Peyer's patch (tissue), 4 donors: ENCODE data around the gene DHRS4L2.
"Not testable (repeated sequence)": the region's sequence is repeated elsewhere in the genome, so short reads cannot be mapped to it uniquely, and the experiment has no call there.

Source experiments
- CTCF ChIP-seq, 6 experiments: fragments of 450-650 bp in 4 of 6; fragments of 200-600 bp in 2 of 6; sonication (generic) in 1 of 6; IDR thresholded peaks; one replicate each; pipeline ENCODE4 v1.5.1; 2017 to 2019; ENCODE audit warnings: antibody characterized with exemption in 6 of 6, mild to moderate bottlenecking in 3 of 6, moderate library complexity in 1 of 6
- POLR2A ChIP-seq, 2 donors: fragments of 450-650 bp; IDR thresholded peaks; one replicate each; pipeline ENCODE4 v1.5.1; 2017; ENCODE audit warnings: antibody characterized with exemption in 2 of 2, mild to moderate bottlenecking in 2 of 2, moderate library complexity in 2 of 2

DNA sequence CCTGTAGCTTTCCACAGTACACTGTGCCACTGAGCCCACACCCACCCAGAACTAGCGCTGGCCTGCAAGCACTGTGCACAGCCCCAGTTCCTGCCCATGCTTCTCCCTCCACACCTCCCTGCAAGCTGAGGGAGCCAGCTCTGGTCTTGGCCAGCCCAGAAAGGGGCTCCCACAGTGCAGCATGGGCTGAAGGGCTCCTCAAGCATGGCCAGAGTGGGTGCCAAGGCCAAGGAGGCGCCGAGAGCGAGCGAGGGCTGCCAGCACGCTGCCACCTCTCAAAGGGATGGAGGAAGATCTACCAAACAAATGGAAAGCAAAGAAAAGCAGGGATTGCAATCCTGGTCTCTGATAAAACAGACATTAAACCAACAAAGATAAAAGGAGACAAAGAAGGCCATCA is 27.0 kb downstream of the DHRS4L2 start:
- TF ChIP-seq CTCF, POLR2A (IDR thresholded peaks at IDR 0.05): not testable (repeated sequence)
